ENCODE measurements around the gene BRS3.

DNA sequence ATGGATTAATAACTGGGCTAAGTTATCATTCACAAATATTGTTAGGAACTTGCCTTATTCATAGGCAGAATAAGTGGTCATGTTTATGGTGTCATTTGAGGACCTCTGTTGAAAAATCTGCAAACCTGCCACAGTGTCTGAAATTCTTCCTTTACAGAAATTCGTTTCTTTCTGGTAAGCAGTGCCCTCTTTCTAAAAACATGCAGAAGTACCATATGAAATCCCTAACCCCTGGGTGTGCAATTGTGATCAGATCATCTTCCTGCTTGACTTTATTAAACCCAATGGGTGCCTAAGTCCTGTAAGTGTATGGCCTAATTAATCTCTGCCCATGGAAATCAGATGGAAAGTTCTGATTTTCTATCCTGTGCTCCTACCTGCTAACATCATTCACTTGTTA, 5.3 kb downstream of the BRS3 start:
- TF ChIP-seq, protein P1, sequence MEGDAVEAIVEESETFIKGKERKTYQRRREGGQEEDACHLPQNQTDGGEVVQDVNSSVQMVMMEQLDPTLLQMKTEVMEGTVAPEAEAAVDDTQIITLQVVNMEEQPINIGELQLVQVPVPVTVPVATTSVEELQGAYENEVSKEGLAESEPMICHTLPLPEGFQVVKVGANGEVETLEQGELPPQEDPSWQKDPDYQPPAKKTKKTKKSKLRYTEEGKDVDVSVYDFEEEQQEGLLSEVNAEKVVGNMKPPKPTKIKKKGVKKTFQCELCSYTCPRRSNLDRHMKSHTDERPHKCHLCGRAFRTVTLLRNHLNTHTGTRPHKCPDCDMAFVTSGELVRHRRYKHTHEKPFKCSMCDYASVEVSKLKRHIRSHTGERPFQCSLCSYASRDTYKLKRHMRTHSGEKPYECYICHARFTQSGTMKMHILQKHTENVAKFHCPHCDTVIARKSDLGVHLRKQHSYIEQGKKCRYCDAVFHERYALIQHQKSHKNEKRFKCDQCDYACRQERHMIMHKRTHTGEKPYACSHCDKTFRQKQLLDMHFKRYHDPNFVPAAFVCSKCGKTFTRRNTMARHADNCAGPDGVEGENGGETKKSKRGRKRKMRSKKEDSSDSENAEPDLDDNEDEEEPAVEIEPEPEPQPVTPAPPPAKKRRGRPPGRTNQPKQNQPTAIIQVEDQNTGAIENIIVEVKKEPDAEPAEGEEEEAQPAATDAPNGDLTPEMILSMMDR (IDR thresholded peaks at IDR 0.05): no peak
- TF ChIP-seq POLR2A (IDR thresholded peaks at IDR 0.05): no peak

Data from body of pancreas (tissue), 4 donors.